Measurements from ENCODE around the gene DDX20.
A peak's percentile ranks its signal among the peaks of the same experiment; 100 is the strongest.

The DDX20 gene, protein sequence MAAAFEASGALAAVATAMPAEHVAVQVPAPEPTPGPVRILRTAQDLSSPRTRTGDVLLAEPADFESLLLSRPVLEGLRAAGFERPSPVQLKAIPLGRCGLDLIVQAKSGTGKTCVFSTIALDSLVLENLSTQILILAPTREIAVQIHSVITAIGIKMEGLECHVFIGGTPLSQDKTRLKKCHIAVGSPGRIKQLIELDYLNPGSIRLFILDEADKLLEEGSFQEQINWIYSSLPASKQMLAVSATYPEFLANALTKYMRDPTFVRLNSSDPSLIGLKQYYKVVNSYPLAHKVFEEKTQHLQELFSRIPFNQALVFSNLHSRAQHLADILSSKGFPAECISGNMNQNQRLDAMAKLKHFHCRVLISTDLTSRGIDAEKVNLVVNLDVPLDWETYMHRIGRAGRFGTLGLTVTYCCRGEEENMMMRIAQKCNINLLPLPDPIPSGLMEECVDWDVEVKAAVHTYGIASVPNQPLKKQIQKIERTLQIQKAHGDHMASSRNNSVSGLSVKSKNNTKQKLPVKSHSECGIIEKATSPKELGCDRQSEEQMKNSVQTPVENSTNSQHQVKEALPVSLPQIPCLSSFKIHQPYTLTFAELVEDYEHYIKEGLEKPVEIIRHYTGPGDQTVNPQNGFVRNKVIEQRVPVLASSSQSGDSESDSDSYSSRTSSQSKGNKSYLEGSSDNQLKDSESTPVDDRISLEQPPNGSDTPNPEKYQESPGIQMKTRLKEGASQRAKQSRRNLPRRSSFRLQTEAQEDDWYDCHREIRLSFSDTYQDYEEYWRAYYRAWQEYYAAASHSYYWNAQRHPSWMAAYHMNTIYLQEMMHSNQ

DNA sequence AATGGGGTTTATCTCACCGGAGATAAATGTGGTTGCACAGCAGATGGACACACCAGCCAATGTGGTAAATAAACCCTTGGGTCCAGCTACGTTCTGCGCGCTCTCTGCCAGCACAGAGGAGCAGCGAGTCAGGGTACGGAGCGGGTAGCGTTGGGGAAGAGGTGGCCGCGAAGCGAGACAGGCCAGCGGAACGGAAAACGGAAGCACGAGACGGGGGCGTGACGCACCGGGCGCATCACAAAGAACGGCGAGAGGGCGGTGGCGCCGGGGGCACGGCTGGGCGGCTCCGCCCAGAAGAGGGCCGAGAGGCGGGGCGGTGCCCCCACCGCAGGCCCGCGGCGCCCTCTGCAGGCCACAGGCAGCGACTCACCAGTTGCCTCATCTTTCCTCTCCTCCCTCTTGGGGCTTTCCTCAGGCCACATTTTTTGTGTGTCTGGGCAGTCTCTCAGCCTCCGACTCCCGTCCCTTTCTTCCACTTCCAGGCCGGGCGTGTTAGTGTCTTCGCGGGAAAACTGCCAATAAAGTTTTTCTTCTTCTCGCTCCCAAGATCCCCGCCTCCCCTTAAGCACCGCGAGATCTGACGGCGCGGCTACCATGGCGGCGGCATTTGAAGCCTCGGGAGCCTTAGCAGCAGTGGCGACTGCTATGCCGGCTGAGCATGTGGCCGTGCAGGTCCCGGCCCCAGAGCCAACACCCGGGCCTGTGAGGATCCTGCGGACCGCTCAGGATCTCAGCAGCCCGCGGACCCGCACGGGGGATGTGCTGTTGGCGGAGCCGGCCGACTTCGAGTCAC lies at the start of gene DDX20:
DDX20 (plus strand) TSS at position 571 of the 793 bp plus-strand sequence; CDS start at position 595, 24 bp downstream.
- POLR2A ChIA-PET, result interaction anchor here (0.6 to 2.1 kb wide), 5 partner anchors 16 to 248 kb away, joined by 3 to 8 read pairs (median 3); partner anchors contain the start of gene INKA2
- CTCF ChIA-PET, result interaction anchor here (0.7 to 18.1 kb wide), 23 partner anchors 12 to 315 kb away, joined by 3 to 289 read pairs (median 4); partner anchors contain the start of gene INKA2
- peak; percentile 95 for DNase-seq (ENCODE audit: low read depth, low spot score)
- peak within 1 kb of the TSS; percentile 91 for H3K4me3 ChIP-seq (ENCODE audit: low read depth, low read length)
- TF ChIP-seq, protein P1, sequence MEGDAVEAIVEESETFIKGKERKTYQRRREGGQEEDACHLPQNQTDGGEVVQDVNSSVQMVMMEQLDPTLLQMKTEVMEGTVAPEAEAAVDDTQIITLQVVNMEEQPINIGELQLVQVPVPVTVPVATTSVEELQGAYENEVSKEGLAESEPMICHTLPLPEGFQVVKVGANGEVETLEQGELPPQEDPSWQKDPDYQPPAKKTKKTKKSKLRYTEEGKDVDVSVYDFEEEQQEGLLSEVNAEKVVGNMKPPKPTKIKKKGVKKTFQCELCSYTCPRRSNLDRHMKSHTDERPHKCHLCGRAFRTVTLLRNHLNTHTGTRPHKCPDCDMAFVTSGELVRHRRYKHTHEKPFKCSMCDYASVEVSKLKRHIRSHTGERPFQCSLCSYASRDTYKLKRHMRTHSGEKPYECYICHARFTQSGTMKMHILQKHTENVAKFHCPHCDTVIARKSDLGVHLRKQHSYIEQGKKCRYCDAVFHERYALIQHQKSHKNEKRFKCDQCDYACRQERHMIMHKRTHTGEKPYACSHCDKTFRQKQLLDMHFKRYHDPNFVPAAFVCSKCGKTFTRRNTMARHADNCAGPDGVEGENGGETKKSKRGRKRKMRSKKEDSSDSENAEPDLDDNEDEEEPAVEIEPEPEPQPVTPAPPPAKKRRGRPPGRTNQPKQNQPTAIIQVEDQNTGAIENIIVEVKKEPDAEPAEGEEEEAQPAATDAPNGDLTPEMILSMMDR (IDR thresholded peaks at IDR 0.05; ENCODE audit: insufficient read depth, low read length, missing control alignments), result peak; percentile 85

DNA sequence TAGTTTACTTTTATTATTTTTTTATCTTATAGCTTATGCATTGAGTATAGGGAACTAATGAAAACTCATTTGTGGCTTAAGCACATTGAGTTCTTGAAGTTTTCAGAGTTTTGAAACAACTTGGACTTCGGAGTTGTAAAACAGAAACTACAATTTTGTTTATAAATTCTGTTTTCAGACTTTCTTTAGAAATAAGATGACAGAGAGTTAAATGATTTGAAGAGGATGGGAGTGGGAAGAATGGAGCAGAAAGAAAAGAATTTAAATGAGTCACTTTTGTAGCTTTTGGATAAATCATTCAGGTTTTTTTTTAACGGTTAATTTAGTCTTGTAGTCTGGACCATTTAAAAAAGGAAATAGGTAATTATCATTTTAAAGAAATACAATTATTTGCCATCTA lies 48.8 kb upstream of the DDX20 start:
- no peak overlapping the region for H3K4me3 ChIP-seq (ENCODE audit: low read depth, low read length)
- ChIA-PET CTCF (interaction anchor here (0.7 to 1.4 kb wide), 7 partner anchors 9 to 225 kb away, joined by 3 to 6 read pairs (median 4); no protein-coding TSS in a partner anchor), POLR2A (no interaction called here)
- no peak for DNase-seq (ENCODE audit: low read depth, low spot score)
- TF ChIP-seq, protein P1 (IDR thresholded peaks at IDR 0.05; ENCODE audit: insufficient read depth, low read length, missing control alignments), result no peak

DNA sequence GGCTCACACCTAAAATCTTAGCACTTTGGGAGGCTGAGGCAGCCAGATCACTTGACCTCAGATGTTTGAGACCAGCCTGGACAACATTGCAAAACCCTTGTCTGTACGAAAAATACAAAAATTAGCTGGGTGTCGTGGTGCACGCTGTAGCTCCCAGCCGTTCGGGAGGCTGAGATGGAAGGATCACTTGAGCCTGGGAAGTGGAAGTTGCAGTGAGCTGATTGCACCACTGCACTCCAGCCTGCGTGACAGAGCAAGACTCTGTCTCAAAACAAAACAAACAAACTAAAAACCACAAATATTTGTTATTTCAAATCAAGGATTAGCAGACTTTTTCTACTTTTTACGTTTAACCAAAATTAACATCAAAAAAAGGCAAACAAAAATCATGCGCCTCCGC lies 47.8 kb upstream of the DDX20 start:
- H3K4me3 ChIP-seq (ENCODE audit: low read depth, low read length), result no peak overlapping the region
- ChIA-PET CTCF (interaction anchor here (0.9 to 1.4 kb wide), 4 partner anchors 8 to 200 kb away, joined by 3 to 5 read pairs (median 4); no protein-coding TSS in a partner anchor), POLR2A (no interaction called here)
- no peak for DNase-seq (ENCODE audit: low read depth, low spot score)
- TF ChIP-seq, protein P1 (IDR thresholded peaks at IDR 0.05; ENCODE audit: insufficient read depth, low read length, missing control alignments), result no peak

DNA sequence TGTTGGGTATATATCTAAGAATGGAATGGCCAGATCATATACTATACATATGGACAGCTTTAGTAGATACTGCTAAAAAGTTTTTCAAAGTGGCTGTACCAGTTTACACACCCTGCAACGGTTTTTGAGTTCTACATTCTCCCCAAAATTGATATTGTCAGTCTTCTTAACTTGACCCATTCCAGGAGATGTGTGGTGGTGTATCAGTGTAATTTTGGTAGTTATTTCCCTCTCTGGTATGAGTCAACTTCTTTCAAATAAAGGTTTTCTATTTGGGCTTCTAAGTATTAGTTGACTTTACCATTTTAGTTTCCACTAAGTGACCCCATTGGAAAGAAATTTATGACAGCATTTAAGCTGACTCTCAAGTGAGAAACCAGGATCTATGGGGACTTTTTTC lies 45.7 kb upstream of the DDX20 start:
- CTCF ChIA-PET, result interaction anchor here (1.2 to 13.4 kb wide), 7 partner anchors 8 to 235 kb away, joined by 3 to 314 read pairs (median 99); partner anchors contain the start of genes DDX20 and INKA2
- H3K4me3 ChIP-seq (ENCODE audit: low read depth, low read length), result no peak overlapping the region
- TF ChIP-seq, protein P1 (IDR thresholded peaks at IDR 0.05; ENCODE audit: insufficient read depth, low read length, missing control alignments), result no peak
- no peak for DNase-seq (ENCODE audit: low read depth, low spot score)
- POLR2A ChIA-PET, result no interaction called here

DNA sequence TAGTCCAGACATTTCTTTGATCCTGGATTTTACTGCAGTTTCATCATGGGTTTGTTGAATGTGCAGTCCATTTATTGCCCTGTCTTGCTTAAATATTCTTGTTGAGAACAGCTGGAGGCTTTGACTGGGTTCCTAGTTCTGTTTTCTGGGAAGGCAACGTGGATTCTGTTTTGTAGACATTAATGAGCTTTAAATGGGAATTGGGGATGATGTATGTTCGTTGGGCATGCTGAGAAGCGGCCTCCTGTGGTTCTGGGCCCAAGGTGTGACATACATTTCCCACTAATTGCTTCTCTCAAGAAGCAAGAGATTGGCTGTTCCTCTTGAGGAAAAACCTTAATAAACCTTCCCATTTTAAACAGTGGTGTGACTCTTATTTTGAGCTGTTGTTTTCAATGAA lies 39.4 kb upstream of the DDX20 start:
- ChIA-PET POLR2A (no interaction called here), CTCF (interaction anchor here (0.7 to 13.4 kb wide), 15 partner anchors 9 to 650 kb away, joined by 3 to 314 read pairs (median 31); partner anchors contain the start of genes DDX20 and INKA2)
- TF ChIP-seq, protein P1 (IDR thresholded peaks at IDR 0.05; ENCODE audit: insufficient read depth, low read length, missing control alignments), result no peak
- DNase-seq (ENCODE audit: low read depth, low spot score), result no peak
- H3K4me3 ChIP-seq (ENCODE audit: low read depth, low read length), result no peak overlapping the region

Data from AG04449 (cell line).